IMR-90 (cell line): ENCODE measurements around the gene HFE. TPM values are rescaled to one million over a fixed set of nuclear protein-coding genes. Genes with fewer than 3 reads are reported as not detected.

Source experiments
- ATAC-seq: fragments of 200-7000 bp; cut with Tn5 transposase; 2 replicates; pipeline ENCODE4 v1.9.1; 2020; ENCODE audit warnings: low read depth, mild to moderate bottlenecking, moderate library complexity
- BruUV-seq: library from RNA; stranded (reverse); fragments of 400-500 nt; replicated peaks from 2 replicates; lab custom pipeline; 2021; lab: Mats Ljungman, UMichigan
- CTCF ChIA-PET: fragments of 300-600 bp; formaldehyde crosslinking; extraction: SDS; loops from one replicate; lab custom pipeline; 2021; ENCODE audit warnings: antibody characterized with exemption; lab: Yijun Ruan, JAX
- POLR2A ChIA-PET: fragments of 300-600 bp; sonication (Branson Sonifier 250); formaldehyde crosslinking; loops from one replicate; lab custom pipeline; 2022; ENCODE audit warnings: antibody characterized with exemption; ENCODE audit not compliant: unreplicated experiment; lab: Charles Lee
- DNase-seq: peaks from one replicate; pipeline ENCODE4 v3.0.0; 2013
- H2AFZ ChIP-seq: replicated peaks from 2 replicates; pipeline ENCODE3; 2013; ENCODE audit warnings: low read length, mild to moderate bottlenecking; ENCODE audit not compliant: poor library complexity
- H2AK5ac ChIP-seq: 2 replicates; pipeline ENCODE4 v1.6.1; 2013; ENCODE audit warnings: low read depth, low read length, inconsistent platforms
- H2AK9ac ChIP-seq: replicated peaks from 2 replicates; pipeline ENCODE3; 2013; ENCODE audit warnings: mild to moderate bottlenecking, low read depth, low read length, moderate library complexity; ENCODE audit not compliant: poor library complexity
- H2BK120ac ChIP-seq: 2 replicates; pipeline ENCODE4 v1.6.1; 2013; ENCODE audit warnings: low read depth, low read length, inconsistent platforms
- H2BK15ac ChIP-seq: 3 replicates; pipeline ENCODE4 v1.6.1; 2013; ENCODE audit warnings: low read depth, low read length, inconsistent platforms
- H2BK20ac ChIP-seq: 2 replicates; pipeline ENCODE4 v1.6.1; 2013; ENCODE audit warnings: low read depth, mild to moderate bottlenecking, inconsistent platforms, low read length, moderate library complexity
- H2BK5ac ChIP-seq: 2 replicates; pipeline ENCODE4 v1.6.1; 2013; ENCODE audit warnings: mild to moderate bottlenecking, low read depth, low read length, inconsistent platforms; ENCODE audit not compliant: poor library complexity, severe bottlenecking
- H3K14ac ChIP-seq: replicated peaks from 2 replicates; pipeline ENCODE4 v1.6.1; 2013; ENCODE audit warnings: low read depth, low read length, inconsistent platforms
- H3K18ac ChIP-seq: 2 replicates; pipeline ENCODE4 v1.6.1; 2013; ENCODE audit warnings: low read depth, low read length, control low read depth
- H3K23ac ChIP-seq: 2 replicates; pipeline ENCODE4 v1.6.1; 2013; ENCODE audit warnings: low read depth, low read length, inconsistent platforms
- H3K27ac ChIP-seq: 2 replicates; pipeline ENCODE4 v1.5.1; 2013; ENCODE audit warnings: mild to moderate bottlenecking, control low read depth, low read length; ENCODE audit not compliant: insufficient read depth
- H3K27me3 ChIP-seq: 2 replicates; pipeline ENCODE4 v1.6.1; 2013; ENCODE audit warnings: low read length; ENCODE audit not compliant: control insufficient read depth, insufficient read depth
- H3K36me3 ChIP-seq: 2 replicates; pipeline ENCODE4 v1.6.1; 2013; ENCODE audit warnings: low read length, mixed read lengths; ENCODE audit not compliant: control insufficient read depth, insufficient read depth
- H3K4ac ChIP-seq: 2 replicates; pipeline ENCODE4 v1.6.1; 2013; ENCODE audit warnings: low read depth, low read length, inconsistent platforms
- H3K4me1 ChIP-seq: 2 replicates; pipeline ENCODE4 v1.6.1; 2013; ENCODE audit warnings: low read length, mixed read lengths; ENCODE audit not compliant: control insufficient read depth, insufficient read depth
- H3K4me2 ChIP-seq: 2 replicates; pipeline ENCODE4 v1.6.1; 2013; ENCODE audit warnings: low read depth, mild to moderate bottlenecking, control low read depth, low read length, moderate library complexity
- H3K4me3 ChIP-seq: 2 replicates; pipeline ENCODE4 v1.5.1; 2013; ENCODE audit warnings: low read depth, mild to moderate bottlenecking, control low read depth, low read length, moderate library complexity; ENCODE audit not compliant: insufficient read depth
- H3K56ac ChIP-seq: 2 replicates; pipeline ENCODE4 v1.6.1; 2013; ENCODE audit warnings: low read length, inconsistent platforms; ENCODE audit not compliant: insufficient read depth; ENCODE audit errors: extremely low read depth
- H3K79me1 ChIP-seq, 2 experiments: 2 replicates each; pipeline ENCODE4 v1.6.1; 2013; ENCODE audit warnings: low read length in 2 of 2, inconsistent platforms in 1 of 2, low read depth in 1 of 2
- H3K9ac ChIP-seq: 2 replicates; pipeline ENCODE4 v1.6.1; 2013; ENCODE audit warnings: low read depth, low read length, control low read depth
- H3K9me1 ChIP-seq: 2 replicates; pipeline ENCODE4 v1.6.1; 2013; ENCODE audit warnings: low read length, inconsistent platforms; ENCODE audit not compliant: insufficient read depth
- H3K9me3 ChIP-seq: 2 replicates; pipeline ENCODE4 v1.6.1; 2013; ENCODE audit warnings: low read length; ENCODE audit not compliant: control insufficient read depth, insufficient read depth
- H4K20me1 ChIP-seq: 2 replicates; pipeline ENCODE4 v1.6.1; 2013; ENCODE audit warnings: low read length, inconsistent platforms; ENCODE audit not compliant: insufficient read depth
- H4K5ac ChIP-seq: 2 replicates; pipeline ENCODE4 v1.6.1; 2013; ENCODE audit warnings: mild to moderate bottlenecking, low read depth, low read length, control low read depth
- H4K8ac ChIP-seq, 2 experiments: 2 replicates each; pipeline ENCODE4 v1.6.1; 2013; ENCODE audit warnings: low read depth in 2 of 2, low read length in 2 of 2, control low read depth in 1 of 2, inconsistent platforms in 1 of 2
- H4K91ac ChIP-seq: 2 replicates; pipeline ENCODE4 v1.6.1; 2013; ENCODE audit warnings: low read depth, low read length, inconsistent platforms; ENCODE audit not compliant: insufficient read depth
- BHLHE40 ChIP-seq: fragments of 150-350 bp; IDR thresholded peaks from 2 replicates; pipeline ENCODE4 v1.6.1; 2016; ENCODE audit warnings: mild to moderate bottlenecking, low read depth, low read length
- CEBPB ChIP-seq: IDR thresholded peaks from 2 replicates; pipeline ENCODE4 v1.6.1; 2012; ENCODE audit warnings: low read depth, low read length, improper control_type of control experiment
- CHD1 ChIP-seq: IDR thresholded peaks from 2 replicates; pipeline ENCODE4 v1.6.1; 2012; ENCODE audit warnings: low read depth, low read length, improper control_type of control experiment
- FOS ChIP-seq: fragments of 150-350 bp; IDR thresholded peaks from 2 replicates; pipeline ENCODE4 v1.6.1; 2016; ENCODE audit warnings: low read depth, low read length
- MAFK ChIP-seq: IDR thresholded peaks from 2 replicates; pipeline ENCODE4 v1.6.1; 2012; ENCODE audit warnings: low read depth, low read length, improper control_type of control experiment
- MXI1 ChIP-seq: IDR thresholded peaks from 2 replicates; pipeline ENCODE4 v1.6.1; 2012; ENCODE audit warnings: low read depth, mild to moderate bottlenecking, low read length, moderate library complexity, borderline replicate concordance
- NFE2L2 ChIP-seq: fragments of 150-350 bp; IDR thresholded peaks from 2 replicates; pipeline ENCODE4 v1.6.1; 2016; ENCODE audit warnings: low read depth, mild to moderate bottlenecking, low read length
- RAD21 ChIP-seq: IDR thresholded peaks from 2 replicates; pipeline ENCODE4 v1.6.1; 2012; ENCODE audit warnings: low read length, improper control_type of control experiment
- RCOR1 ChIP-seq: IDR thresholded peaks from 2 replicates; pipeline ENCODE4 v1.6.1; 2012; ENCODE audit warnings: mild to moderate bottlenecking, low read length, improper control_type of control experiment; ENCODE audit not compliant: insufficient replicate concordance
- RFX5 ChIP-seq: IDR thresholded peaks from 2 replicates; pipeline ENCODE4 v1.8.0; 2012; ENCODE audit warnings: low read depth, mild to moderate bottlenecking, low read length, moderate library complexity
- SMC3 ChIP-seq: fragments of 150-350 bp; IDR thresholded peaks from 2 replicates; pipeline ENCODE4 v1.6.1; 2016; ENCODE audit warnings: low read depth, mild to moderate bottlenecking, antibody characterized with exemption, low read length, moderate library complexity
- WGBS, 2 experiments: methylation state at CpG; one replicate each; pipeline versions ENCODE4 v1.1.5 to v1.1.7; 2013; ENCODE audit warnings: missing lambda C conversion rate in 2 of 2; ENCODE audit not compliant: insufficient read length in 1 of 2; ENCODE audit errors: extremely low coverage in 2 of 2; 5-methylcytosine and 5-hydroxymethylcytosine counted together
- dilution Hi-C: fragments of 300-500 bp; cut with HindIII; formaldehyde crosslinking; loops from one replicate; pipeline ENCODE4 v1.14.3; 2018; ENCODE audit warnings: low sequenced_read_pairs; ENCODE audit not compliant: unreplicated experiment
- in situ Hi-C: fragments of 300-500 bp; cut with MboI; formaldehyde crosslinking; loops from 3 replicates; pipeline ENCODE4 v1.14.3; 2019; ENCODE audit warnings: low sequenced_read_pairs, inconsistent platforms, mixed read lengths
- intact Hi-C: fragments of 100-400 bp; cut with micrococcal nuclease; formaldehyde crosslinking; loops from 2 replicates; pipeline ENCODE4 v1.10.0; 2022
- polyA plus RNA-seq, 3 experiments: library from polyadenylated mRNA; depleted of rRNA; stranded (reverse); fragments of >200 nt; gene quantifications; 2 replicates each; pipeline ENCODE4 v1.2.3, GENCODE V29; 2012; ENCODE audit warnings: low replicate concordance in 1 of 3
- total RNA-seq: library from RNA; depleted of rRNA; stranded (reverse); fragments of >200 nt; gene quantifications from 2 replicates; pipeline ENCODE4 v1.2.3, GENCODE V29; 2012
- TF ChIP-seq, protein P1 (sequence below): fragments of 150-350 bp; IDR thresholded peaks from 2 replicates; pipeline ENCODE4 v1.6.1; 2017; ENCODE audit warnings: mild to moderate bottlenecking, antibody characterized with exemption, low read length, low read depth
- TF ChIP-seq, protein P2 (sequence below): conservative IDR thresholded peaks from 2 replicates; pipeline ENCODE4 v1.5.1; 2012; ENCODE audit warnings: mild to moderate bottlenecking, low read depth, low read length, improper control_type of control experiment

Gene HFE
- total and polyA plus RNA-seq, 2 of the 4 experiments (the other 2 are of a cell fraction): 14.9 to 15.7 TPM

DNA sequence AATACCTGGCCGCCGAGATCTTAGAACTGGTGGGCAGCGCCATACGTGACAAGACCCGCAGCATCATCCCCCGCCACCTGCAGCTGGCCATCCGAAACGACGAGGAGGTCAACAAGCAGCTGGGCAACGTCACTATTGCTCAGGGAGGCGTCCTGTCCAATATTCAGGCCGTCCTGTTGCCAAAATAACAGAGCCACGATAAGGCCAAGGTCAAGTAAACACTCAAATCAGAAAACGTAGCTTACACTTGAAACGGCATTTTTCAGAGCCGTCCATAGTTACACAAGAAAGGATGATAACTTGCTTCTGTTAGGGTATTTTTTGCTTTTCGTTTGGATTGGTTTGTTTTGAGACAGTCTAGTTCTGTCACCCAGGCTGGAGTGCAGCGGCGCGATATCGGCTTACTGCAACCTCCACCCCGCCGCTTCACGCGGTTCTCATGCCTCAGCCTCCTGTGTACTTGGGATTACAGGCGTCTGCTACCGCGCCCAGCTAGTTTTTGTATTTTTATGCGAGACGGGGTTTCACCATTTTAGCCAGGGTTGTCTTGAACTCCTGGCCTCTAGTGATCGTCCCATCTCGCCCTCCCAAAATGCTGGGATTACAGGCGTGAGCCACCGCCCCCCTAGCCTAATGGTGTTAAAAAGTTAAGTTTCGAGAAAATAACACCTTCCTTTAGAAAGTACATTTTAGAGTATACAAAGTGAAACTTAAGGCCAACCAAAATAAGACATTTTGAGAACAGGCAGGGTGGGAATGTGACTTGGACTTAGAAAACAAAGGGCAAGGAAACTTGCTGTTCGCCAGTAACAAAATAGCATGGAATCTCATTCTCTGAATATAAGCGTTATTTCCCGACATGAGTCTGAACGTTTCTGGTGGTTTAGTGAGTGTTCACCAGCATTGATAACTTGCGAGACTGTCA, 42.8 kb upstream of the HFE start:
- CTCF ChIA-PET: interaction anchor here (0.5 to 2.9 kb wide), 5 partner anchors 12 to 1633 kb away, joined by 3 to 13 read pairs (median 5); a partner anchor contains a TSS
- Histone ChIP-seq H2AK5ac (peak overlapping the region; percentile 84; the same call in 1 of the 2 replicates), H2BK120ac (peak overlapping the region; percentile 66), H3K4me1 (no peaks in the 10 kb centered on the region; the same call in 1 of the 2 replicates), H4K8ac (peak overlapping the region; percentile 10 to 34), H2AFZ (peak overlapping the region; percentile 84), H3K23ac (peak overlapping the region; percentile 59), H3K27ac (peak overlapping the region; percentile 46), H3K14ac (peak overlapping the region; percentile 73), H2AK9ac (peak overlapping the region; percentile 90), H3K79me1 (no peaks in the 10 kb centered on the region), H3K27me3 (no peaks in the 10 kb centered on the region), H4K5ac (peak overlapping the region; percentile 40; the same call in 1 of the 2 replicates), H4K20me1 (0 out of 2 replicates have a peak, but pooled peaks cover 3% of the 10 kb centered on the region), H3K56ac (peak overlapping the region; percentile 73), H2BK15ac (peak overlapping the region; percentile 4; the same call in 1 of the 3 replicates), H3K18ac (peak overlapping the region; percentile 63), H2BK5ac (peak overlapping the region; percentile 95), H3K9me3 (no peaks in the 10 kb centered on the region), H3K9me1 (no peaks in the 10 kb centered on the region), H3K36me3 (no peaks in the 10 kb centered on the region), H4K91ac (peak overlapping the region; percentile 22), H3K9ac (peak overlapping the region; percentile 68), H3K4ac (peak overlapping the region; percentile 27), H2BK20ac (peak overlapping the region; percentile 73), H3K4me2 (peak overlapping the region; percentile 92), H3K4me3 (peak overlapping the region; percentile 63)
- intact Hi-C loops (loop anchor here (5.0 kb wide), 1 partner anchor 1103 kb away; a partner anchor contains a TSS), in situ Hi-C loops (no loop called here), dilution Hi-C loops (no loop called here)
- no TSS peak for BruUV-seq
- DNase-seq (peak; percentile 20), ATAC-seq (peak; percentile 6)
- TF ChIP-seq, protein P1, sequence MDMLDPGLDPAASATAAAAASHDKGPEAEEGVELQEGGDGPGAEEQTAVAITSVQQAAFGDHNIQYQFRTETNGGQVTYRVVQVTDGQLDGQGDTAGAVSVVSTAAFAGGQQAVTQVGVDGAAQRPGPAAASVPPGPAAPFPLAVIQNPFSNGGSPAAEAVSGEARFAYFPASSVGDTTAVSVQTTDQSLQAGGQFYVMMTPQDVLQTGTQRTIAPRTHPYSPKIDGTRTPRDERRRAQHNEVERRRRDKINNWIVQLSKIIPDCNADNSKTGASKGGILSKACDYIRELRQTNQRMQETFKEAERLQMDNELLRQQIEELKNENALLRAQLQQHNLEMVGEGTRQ: no peak
- TF ChIP-seq BHLHE40: no peak
- no peak for TF ChIP-seq MAFK
- TF ChIP-seq RFX5: no peak
- no peak for TF ChIP-seq RCOR1
- TF ChIP-seq CEBPB: no peak
- TF ChIP-seq RAD21: no peak
- TF ChIP-seq FOS: no peak
- TF ChIP-seq CHD1: no peak
- TF ChIP-seq NFE2L2: no peak
- no peak for TF ChIP-seq MXI1
- TF ChIP-seq SMC3: no peak
- TF ChIP-seq, protein P2, sequence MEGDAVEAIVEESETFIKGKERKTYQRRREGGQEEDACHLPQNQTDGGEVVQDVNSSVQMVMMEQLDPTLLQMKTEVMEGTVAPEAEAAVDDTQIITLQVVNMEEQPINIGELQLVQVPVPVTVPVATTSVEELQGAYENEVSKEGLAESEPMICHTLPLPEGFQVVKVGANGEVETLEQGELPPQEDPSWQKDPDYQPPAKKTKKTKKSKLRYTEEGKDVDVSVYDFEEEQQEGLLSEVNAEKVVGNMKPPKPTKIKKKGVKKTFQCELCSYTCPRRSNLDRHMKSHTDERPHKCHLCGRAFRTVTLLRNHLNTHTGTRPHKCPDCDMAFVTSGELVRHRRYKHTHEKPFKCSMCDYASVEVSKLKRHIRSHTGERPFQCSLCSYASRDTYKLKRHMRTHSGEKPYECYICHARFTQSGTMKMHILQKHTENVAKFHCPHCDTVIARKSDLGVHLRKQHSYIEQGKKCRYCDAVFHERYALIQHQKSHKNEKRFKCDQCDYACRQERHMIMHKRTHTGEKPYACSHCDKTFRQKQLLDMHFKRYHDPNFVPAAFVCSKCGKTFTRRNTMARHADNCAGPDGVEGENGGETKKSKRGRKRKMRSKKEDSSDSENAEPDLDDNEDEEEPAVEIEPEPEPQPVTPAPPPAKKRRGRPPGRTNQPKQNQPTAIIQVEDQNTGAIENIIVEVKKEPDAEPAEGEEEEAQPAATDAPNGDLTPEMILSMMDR: no peak
- POLR2A ChIA-PET: interaction anchor here (0.9 to 2.3 kb wide), 14 partner anchors 12 to 155 kb away, joined by 3 to 20 read pairs (median 6); a partner anchor contains a TSS
- 1% methylated on average over 18 of the region's 40 CpGs; no CpG with 5 or more reads in 1 of the 2 experiments for WGBS, 2 experiments
